ENCODE measurements around the gene BBS12. TPM values are rescaled to one million over a fixed set of nuclear protein-coding genes. Genes with fewer than 3 reads are reported as not detected.

Gene BBS12
- total and polyA plus RNA-seq, 9 of the 15 experiments (the other 6 are each of a cell fraction or from before 2014, with no cell fraction given), result 2.7 to 6.5 (median 3.3) TPM

DNA sequence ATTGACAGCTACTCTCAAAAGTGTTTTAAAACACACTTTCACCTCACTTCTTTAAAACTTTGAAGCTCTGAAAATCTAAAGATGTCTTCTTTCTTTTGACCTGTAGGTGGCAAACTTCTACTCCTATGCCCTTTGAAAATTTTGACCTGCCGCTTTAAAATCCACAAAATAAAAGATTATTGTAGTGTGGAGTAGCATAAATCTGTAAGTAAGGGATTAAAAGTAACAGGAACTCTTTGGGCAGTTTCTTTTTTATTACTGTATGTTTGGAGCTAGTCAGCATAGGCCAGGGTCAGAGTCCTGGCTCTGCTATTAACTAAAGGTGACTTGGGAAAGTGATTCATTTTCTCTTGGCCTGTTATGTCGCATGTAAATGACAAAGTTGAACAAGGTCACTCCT, 25.5 kb downstream of the BBS12 start (continued):
- no peak for TF ChIP-seq ZBED1 (IDR thresholded peaks at IDR 0.05)
- TF ChIP-seq SMAD4 (CRISPR knock-in tag; conservative IDR thresholded peaks at IDR 0.05), result 0 out of 2 replicates have a peak, but pooled peaks have one; percentile 12
- TF ChIP-seq SMARCA4 (IDR thresholded peaks at IDR 0.05), result no peak
- TF ChIP-seq BRD9 (IDR thresholded peaks at IDR 0.05; ENCODE audit: low read depth, partially characterized antibody), result peak; percentile 87

DNA sequence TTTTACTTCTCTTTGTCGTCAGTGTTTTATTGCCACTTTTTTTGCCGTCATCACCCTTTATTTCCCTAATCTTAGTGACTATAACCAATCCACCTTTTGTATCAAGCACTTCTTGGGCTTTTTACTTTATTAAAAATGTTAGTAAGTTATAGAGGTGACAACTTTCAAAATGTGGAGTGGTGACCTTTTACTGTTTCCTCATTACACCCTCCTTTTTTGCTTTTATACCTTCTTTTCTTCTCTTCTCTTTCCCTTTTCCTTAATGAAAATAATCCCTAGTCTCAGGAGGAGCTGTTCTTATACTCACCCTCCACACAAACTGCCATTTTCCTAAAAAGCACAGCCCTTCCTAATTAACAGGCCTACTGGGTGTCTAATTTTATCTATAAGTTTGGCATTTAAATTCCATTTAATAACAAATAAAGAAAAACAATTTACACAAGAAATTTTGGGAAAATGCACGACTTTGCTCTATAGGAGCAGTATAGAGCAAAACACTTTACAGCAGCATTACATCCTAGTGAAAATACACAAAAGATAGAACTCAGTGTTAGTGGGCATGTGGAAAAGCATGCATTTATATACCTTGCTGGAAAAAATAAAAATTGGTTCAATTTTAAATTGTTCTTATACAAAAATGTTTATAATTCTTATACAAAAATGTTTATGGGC, 27.3 kb downstream of the BBS12 start:
- FAIRE-seq (peak; percentile 46), DNase-seq (ENCODE audit: extremely low read depth in 1 of 4, low spot score in 3 of 4) (no peak), ATAC-seq (peak; percentile 58)
- Histone ChIP-seq H3K9me3 (replicated peaks; ENCODE audit: control insufficient read depth, insufficient read depth, low read depth, low read length) (no peaks in the 10 kb centered on the region), H2AFZ (ENCODE audit: low read depth, low read length) (peak overlapping the region; percentile 96), H3K4me2 (ENCODE audit: insufficient read depth, low read length) (peak overlapping the region; percentile 34; the same call in 1 of the 2 replicates), H3K79me2 (ENCODE audit: control insufficient read depth, insufficient read depth, low read length) (no peaks in the 10 kb centered on the region), H3K9me1 (ENCODE audit: control insufficient read depth, insufficient read depth, low read length) (no peaks in the 10 kb centered on the region), H4K20me1 (replicated peaks; ENCODE audit: control insufficient read depth, insufficient read depth, low read length) (no peaks in the 10 kb centered on the region), H3K9ac (ENCODE audit: insufficient read depth in 1 of 2, low read depth in 2 of 2, low read length in 2 of 2) (peak overlapping the region in 1 of 2 experiments; percentile 53; a peak in 2 of 4 replicates), H3K4me1 (replicated peaks in 1 of 2; ENCODE audit: control insufficient read depth in 2 of 2, insufficient read depth in 2 of 2, low read length in 2 of 2) (peaks cover 0 to 18% of the 10 kb centered on the region in 2 experiments; a peak in 4 of 5 replicates), H3K27me3 (ENCODE audit: control insufficient read depth in 2 of 2, insufficient read depth in 2 of 2, low read length in 2 of 2) (no peaks in the 10 kb centered on the region), H3K36me3 (ENCODE audit: control insufficient read depth, insufficient read depth, low read length) (no peaks in the 10 kb centered on the region), H3K4me3 (no peak overlapping the region), H3K27ac (ENCODE audit: extremely low read depth, low read depth, low read length) (peak overlapping the region; percentile 73)
- in situ Hi-C loops (cut with MboI) (no loop called here), intact Hi-C loops (cut with micrococcal nuclease) (loop anchor here (2.0 to 10.0 kb wide), 4 partner anchors 42 to 335 kb away; partner anchors contain the start of gene NUDT6)
- no TSS peak for BruUV-seq (replicated peaks)
- CTCF ChIA-PET (ENCODE audit: low intra/inter-chr PET ratio), result interaction anchor here (0.6 to 3.9 kb wide), 2 partner anchors 133 to 171 kb away, joined by 3 to 13 read pairs; no protein-coding TSS in a partner anchor
- POLR2A ChIA-PET, result no interaction called here
- 20% methylated on average over 3 of the region's 3 CpGs for whole genome bisulfite sequencing (ENCODE audit: insufficient coverage, low coverage, missing lambda C conversion rate)
- TF ChIP-seq NR3C1 (CRISPR knock-in tag; IDR thresholded peaks at IDR 0.05) (no peak), TEAD1 (CRISPR knock-in tag; IDR thresholded peaks at IDR 0.05) (no peak), NFXL1 (CRISPR knock-in tag; IDR thresholded peaks at IDR 0.05) (no peak), RAD21 (CRISPR knock-in tag; conservative IDR thresholded peaks at IDR 0.05 in 1 of 2, IDR thresholded peaks at IDR 0.05 in 1 of 2) (peak; percentile 18 to 56; a peak in 2 of 4 replicates), DPF2 (IDR thresholded peaks at IDR 0.05) (0 out of 2 replicates have a peak, but pooled peaks have one; percentile 12), CREM (IDR thresholded peaks at IDR 0.05; ENCODE audit: low read depth) (peak; percentile 26; the same call in 1 of the 2 replicates), CREB1 (IDR thresholded peaks at IDR 0.05) (peak; percentile 17; the same call in 1 of the 2 replicates), CREB1 (CRISPR knock-in tag; IDR thresholded peaks at IDR 0.05) (no peak), TAF9B (IDR thresholded peaks at IDR 0.05; ENCODE audit: partially characterized antibody) (peak; percentile 17), HDGF (IDR thresholded peaks at IDR 0.05) (0 out of 2 replicates have a peak, but pooled peaks have one; percentile 55)
- TF ChIP-seq, protein P1, sequence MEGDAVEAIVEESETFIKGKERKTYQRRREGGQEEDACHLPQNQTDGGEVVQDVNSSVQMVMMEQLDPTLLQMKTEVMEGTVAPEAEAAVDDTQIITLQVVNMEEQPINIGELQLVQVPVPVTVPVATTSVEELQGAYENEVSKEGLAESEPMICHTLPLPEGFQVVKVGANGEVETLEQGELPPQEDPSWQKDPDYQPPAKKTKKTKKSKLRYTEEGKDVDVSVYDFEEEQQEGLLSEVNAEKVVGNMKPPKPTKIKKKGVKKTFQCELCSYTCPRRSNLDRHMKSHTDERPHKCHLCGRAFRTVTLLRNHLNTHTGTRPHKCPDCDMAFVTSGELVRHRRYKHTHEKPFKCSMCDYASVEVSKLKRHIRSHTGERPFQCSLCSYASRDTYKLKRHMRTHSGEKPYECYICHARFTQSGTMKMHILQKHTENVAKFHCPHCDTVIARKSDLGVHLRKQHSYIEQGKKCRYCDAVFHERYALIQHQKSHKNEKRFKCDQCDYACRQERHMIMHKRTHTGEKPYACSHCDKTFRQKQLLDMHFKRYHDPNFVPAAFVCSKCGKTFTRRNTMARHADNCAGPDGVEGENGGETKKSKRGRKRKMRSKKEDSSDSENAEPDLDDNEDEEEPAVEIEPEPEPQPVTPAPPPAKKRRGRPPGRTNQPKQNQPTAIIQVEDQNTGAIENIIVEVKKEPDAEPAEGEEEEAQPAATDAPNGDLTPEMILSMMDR (IDR thresholded peaks at IDR 0.05 in 2 of 3, conservative IDR thresholded peaks at IDR 0.05 in 1 of 3; ENCODE audit: insufficient read depth in 2 of 3, low read depth in 1 of 3, low read length in 3 of 3), result peak; percentile 39 to 55 (median 42); a peak in 3 of 6 replicates
- TF ChIP-seq, protein P2, sequence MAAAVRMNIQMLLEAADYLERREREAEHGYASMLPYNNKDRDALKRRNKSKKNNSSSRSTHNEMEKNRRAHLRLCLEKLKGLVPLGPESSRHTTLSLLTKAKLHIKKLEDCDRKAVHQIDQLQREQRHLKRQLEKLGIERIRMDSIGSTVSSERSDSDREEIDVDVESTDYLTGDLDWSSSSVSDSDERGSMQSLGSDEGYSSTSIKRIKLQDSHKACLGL (CRISPR knock-in tag; IDR thresholded peaks at IDR 0.05; ENCODE audit: borderline replicate concordance, poor library complexity, severe bottlenecking), result no peak

Data from K562 (cell line).